ENCODE measurements around the gene B4GALNT2.

The B4GALNT2 gene

DNA sequence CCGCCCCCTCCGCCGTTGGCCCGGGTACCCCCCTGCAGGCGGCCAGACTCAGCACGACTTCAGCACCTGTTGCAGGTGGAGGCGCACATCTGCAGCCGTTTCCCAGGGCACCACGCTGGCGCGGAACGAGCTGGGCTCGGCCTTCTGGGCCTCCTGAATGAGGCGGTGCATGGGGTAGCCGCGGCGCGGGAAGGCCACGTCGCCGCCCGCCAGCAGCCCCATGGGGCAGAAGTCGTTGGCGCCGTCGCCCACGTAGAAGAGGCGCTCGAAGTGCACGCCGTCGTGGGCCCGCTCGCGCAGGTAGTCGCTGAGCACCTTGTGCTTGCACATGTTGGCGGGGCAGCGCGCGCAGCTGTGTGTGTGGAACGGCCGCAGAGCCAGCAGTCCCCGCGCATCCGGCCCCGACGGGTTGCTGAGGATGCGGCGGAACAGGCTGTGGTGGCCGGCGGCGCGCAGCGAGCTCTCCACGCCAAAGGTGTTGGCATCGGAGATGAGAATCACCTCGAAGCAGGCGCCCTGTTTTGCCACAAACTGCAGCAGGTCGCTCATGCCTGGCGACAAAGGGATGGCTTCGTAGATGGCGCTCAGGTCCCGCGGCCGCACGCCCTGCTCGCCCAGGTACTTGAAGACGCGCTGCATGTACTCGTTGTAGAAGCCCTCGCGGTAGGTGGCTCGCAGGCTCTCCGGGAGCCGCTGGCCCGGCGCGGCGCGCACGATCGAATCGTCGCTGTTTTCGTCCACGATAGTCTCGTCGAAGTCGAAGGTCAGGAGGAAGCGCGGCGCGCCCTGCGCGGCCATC is 91.8 kb downstream of the B4GALNT2 start:
- FAIRE-seq (no peak), DNase-seq (ENCODE audit: insufficient read length, low spot score) (no peak)
- no peak for TF ChIP-seq SPI1 (IDR thresholded peaks at IDR 0.05; ENCODE audit: low read depth, low read length)
- TF ChIP-seq TAF1 (IDR thresholded peaks at IDR 0.05; ENCODE audit: low read depth, low read length): no peak
- no peak for TF ChIP-seq PAX5 (IDR thresholded peaks at IDR 0.05; ENCODE audit: insufficient read depth, low read length, severe bottlenecking)
- TF ChIP-seq POU2F2 (IDR thresholded peaks at IDR 0.05; ENCODE audit: low read depth, low read length): no peak; the same call in 1 of the 2 replicates
- no peak for TF ChIP-seq POLR2A (IDR thresholded peaks at IDR 0.05; ENCODE audit: low read depth, low read length)
- no peak for TF ChIP-seq POLR2AphosphoS5 (IDR thresholded peaks at IDR 0.05; ENCODE audit: low read depth, low read length)

DNA sequence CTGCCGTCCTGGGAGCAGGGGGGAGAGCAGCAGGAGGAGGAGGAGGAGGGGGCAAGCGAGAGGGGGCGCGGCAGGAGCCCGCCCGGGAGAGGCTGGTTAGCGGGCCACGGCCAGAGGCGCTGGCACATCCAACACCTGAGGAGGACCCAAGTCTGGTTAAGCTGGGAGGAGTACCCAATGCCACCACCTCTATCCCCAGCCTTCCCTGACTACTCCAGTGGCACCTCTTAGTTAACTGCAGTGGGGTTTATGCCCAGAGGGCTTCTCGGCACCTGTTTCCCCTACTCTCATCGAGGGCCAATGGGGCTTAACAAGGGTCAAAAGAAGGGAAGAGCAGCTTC is 92.4 kb downstream of the B4GALNT2 start:
- FAIRE-seq: no peak
- DNase-seq (ENCODE audit: insufficient read length, low spot score): no peak
- no peak for TF ChIP-seq TAF1 (IDR thresholded peaks at IDR 0.05; ENCODE audit: low read depth, low read length)
- no peak for TF ChIP-seq POLR2A (IDR thresholded peaks at IDR 0.05; ENCODE audit: low read depth, low read length)
- no peak for TF ChIP-seq POLR2AphosphoS5 (IDR thresholded peaks at IDR 0.05; ENCODE audit: low read depth, low read length)

GRCh38 chr17:49225554-49226236 is 93.1 kb downstream of the B4GALNT2 start:
- FAIRE-seq: no peak
- no peak for DNase-seq (ENCODE audit: insufficient read length, low spot score)
- TF ChIP-seq POLR2AphosphoS5 (IDR thresholded peaks at IDR 0.05; ENCODE audit: low read depth, low read length) (no peak), PAX5 (IDR thresholded peaks at IDR 0.05; ENCODE audit: insufficient read depth, low read length, severe bottlenecking) (no peak), POLR2A (IDR thresholded peaks at IDR 0.05; ENCODE audit: low read depth, low read length) (peak; percentile 18; the same call in 1 of the 2 replicates), SPI1 (IDR thresholded peaks at IDR 0.05; ENCODE audit: low read depth, low read length) (no peak), POU2F2 (IDR thresholded peaks at IDR 0.05; ENCODE audit: low read depth, low read length) (no peak)
